GM23338 (cell line): ENCODE results near the gene STX1B.

ENCODE experiments used
- CREB1 ChIP-seq: fragments of 250-450 bp; sonication (Bioruptor Pico); IDR thresholded peaks from 2 replicates; pipeline ENCODE4 v1.5.0; 2020; ENCODE audit warnings: low read depth, mild to moderate bottlenecking, moderate library complexity
- CTCF ChIP-seq, 2 experiments: fragments of 200-600 bp in 1 of 2; sonication (generic) in 1 of 2; conservative IDR thresholded peaks; 2 replicates each; pipeline versions ENCODE4 v1.5.1 to v1.6.1; 2016 to 2017; ENCODE audit warnings: antibody characterized with exemption in 2 of 2, low read depth in 2 of 2, mild to moderate bottlenecking in 2 of 2, moderate library complexity in 1 of 2
- EZH2 ChIP-seq: fragments of 200-600 bp; sonication (generic); IDR thresholded peaks from one replicate; pipeline ENCODE4 v1.8.0; 2017; ENCODE audit warnings: antibody characterized with exemption, mild to moderate bottlenecking, low read depth; ENCODE audit not compliant: unreplicated experiment
- POLR2AphosphoS5 ChIP-seq: IDR thresholded peaks from 2 replicates; pipeline ENCODE4 v1.6.1; 2016; ENCODE audit warnings: antibody characterized with exemption, low read depth
- REST ChIP-seq: IDR thresholded peaks from one replicate; pipeline ENCODE4 v1.6.1; 2018; ENCODE audit warnings: antibody characterized with exemption; ENCODE audit not compliant: unreplicated experiment
- ZNF114 ChIP-seq: fragments of 250-450 bp; sonication (Bioruptor Pico); IDR thresholded peaks from 2 replicates; pipeline ENCODE4 v1.5.0; 2020; ENCODE audit warnings: mild to moderate bottlenecking, moderate library complexity

GRCh38 chr16:30997725-30998711, 12.4 kb downstream of the STX1B start:
- TF ChIP-seq POLR2AphosphoS5 (no peak), ZNF114 (CRISPR knock-in tag) (no peak), EZH2 (no peak), REST (no peak), CTCF (conservative IDR thresholded peaks at IDR 0.05; ENCODE audit: low read depth in 2 of 2) (no peak), CREB1 (no peak)
